WERI-Rb-1 (cell line): ENCODE data around the gene PANK4.

Source experiments
- DNase-seq: peaks from one replicate; pipeline ENCODE4 v3.0.0-alpha.2; 2020
- H3K27ac ChIP-seq: fragments of 250-450 bp; sonication (Bioruptor Pico); 2 replicates; pipeline ENCODE4 v1.5.1; 2020; ENCODE audit warnings: mild to moderate bottlenecking, moderate library complexity
- H3K27me3 ChIP-seq: fragments of 250-450 bp; sonication (Bioruptor Pico); 2 replicates; pipeline ENCODE4 v1.5.1; 2021; ENCODE audit warnings: mild to moderate bottlenecking, low read depth, moderate library complexity; ENCODE audit not compliant: insufficient read depth, severe bottlenecking
- H3K36me3 ChIP-seq: fragments of 250-450 bp; sonication (Bioruptor Pico); 2 replicates; pipeline ENCODE4 v1.5.1; 2020; ENCODE audit warnings: mild to moderate bottlenecking, moderate library complexity
- H3K4me3 ChIP-seq: 2 replicates; pipeline ENCODE4 v1.5.1; 2011; ENCODE audit warnings: low read depth, mild to moderate bottlenecking, control low read depth, low read length
- H3K9me3 ChIP-seq: fragments of 250-450 bp; sonication (Bioruptor Pico); 2 replicates; pipeline ENCODE4 v1.5.1; 2021; ENCODE audit warnings: mild to moderate bottlenecking, moderate library complexity; ENCODE audit not compliant: severe bottlenecking
- CTCF ChIP-seq: IDR thresholded peaks from 2 replicates; pipeline ENCODE4 v1.5.1; 2011; ENCODE audit warnings: low read depth, mild to moderate bottlenecking, control low read depth, inconsistent platforms, low read length

Gene PANK4

GRCh38 chr1:2501820-2502119, 24.6 kb downstream of the PANK4 start:
- H3K27ac ChIP-seq: peak overlapping the region; percentile 32
- no peaks in the 10 kb centered on the region for H3K27me3 ChIP-seq
- H3K9me3 ChIP-seq: no peaks in the 10 kb centered on the region
- TF ChIP-seq CTCF: no peak
- no peak overlapping the region for H3K4me3 ChIP-seq
- H3K36me3 ChIP-seq: peaks cover 75% of the 10 kb centered on the region
- no peak for DNase-seq

- no peaks in the 10 kb centered on the region for H3K27me3 ChIP-seq
- no peak overlapping the region for H3K4me3 ChIP-seq
- DNase-seq: no peak
- no peaks in the 10 kb centered on the region for H3K9me3 ChIP-seq
- H3K27ac ChIP-seq: peak overlapping the region; percentile 32
- no peak for TF ChIP-seq CTCF
- H3K36me3 ChIP-seq: peaks cover 80% of the 10 kb centered on the region
Observed at GRCh38 chr1:2501041-2501819, 25.2 kb downstream of the PANK4 start.

- Histone ChIP-seq H3K27ac (peak overlapping the region; percentile 24), H3K4me3 (no peak overlapping the region), H3K9me3 (no peaks in the 10 kb centered on the region), H3K36me3 (peaks cover 84% of the 10 kb centered on the region), H3K27me3 (no peaks in the 10 kb centered on the region)
- TF ChIP-seq CTCF: no peak
- DNase-seq: no peak
Observed at GRCh38 chr1:2499986-2500596, 26.3 kb downstream of the PANK4 start.

- peaks cover 82% of the 10 kb centered on the region for H3K36me3 ChIP-seq
- peak overlapping the region; percentile 36 for H3K27ac ChIP-seq
- DNase-seq: no peak
- H3K4me3 ChIP-seq: no peak overlapping the region
- no peak for TF ChIP-seq CTCF
- H3K27me3 ChIP-seq: no peaks in the 10 kb centered on the region
- H3K9me3 ChIP-seq: no peaks in the 10 kb centered on the region
Observed at GRCh38 chr1:2499260-2499659, 27.1 kb downstream of the PANK4 start.

- Histone ChIP-seq H3K4me3 (no peak overlapping the region), H3K9me3 (no peaks in the 10 kb centered on the region), H3K27ac (peak overlapping the region; percentile 20; the same call in 1 of the 2 replicates), H3K27me3 (no peaks in the 10 kb centered on the region), H3K36me3 (peaks cover 80% of the 10 kb centered on the region)
- DNase-seq: no peak
- TF ChIP-seq CTCF: no peak
Observed at GRCh38 chr1:2498648-2499047, 27.7 kb downstream of the PANK4 start.
